Measurements from ENCODE around the gene MTG1.

DNA sequence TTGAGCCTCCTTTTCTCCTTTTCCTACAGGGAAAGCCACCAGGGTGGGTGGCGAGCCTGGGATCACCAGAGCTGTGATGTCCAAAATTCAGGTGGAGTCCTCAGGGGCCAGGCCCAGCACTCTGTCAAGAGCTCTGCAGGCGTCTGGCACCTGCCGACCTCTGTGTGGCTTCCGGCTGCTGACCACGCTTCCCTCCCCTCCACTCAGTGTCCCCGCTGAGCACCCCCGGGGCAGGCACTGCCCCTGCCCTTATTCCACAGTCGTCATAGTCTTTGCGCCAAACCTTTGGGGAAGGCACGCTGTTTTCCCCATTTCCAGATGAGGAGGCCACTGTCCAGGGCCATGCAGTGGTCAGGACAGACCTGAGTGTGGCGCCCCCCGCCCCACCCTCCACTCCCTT, 7.5 kb downstream of the MTG1 start:
- TF ChIP-seq, protein P1, sequence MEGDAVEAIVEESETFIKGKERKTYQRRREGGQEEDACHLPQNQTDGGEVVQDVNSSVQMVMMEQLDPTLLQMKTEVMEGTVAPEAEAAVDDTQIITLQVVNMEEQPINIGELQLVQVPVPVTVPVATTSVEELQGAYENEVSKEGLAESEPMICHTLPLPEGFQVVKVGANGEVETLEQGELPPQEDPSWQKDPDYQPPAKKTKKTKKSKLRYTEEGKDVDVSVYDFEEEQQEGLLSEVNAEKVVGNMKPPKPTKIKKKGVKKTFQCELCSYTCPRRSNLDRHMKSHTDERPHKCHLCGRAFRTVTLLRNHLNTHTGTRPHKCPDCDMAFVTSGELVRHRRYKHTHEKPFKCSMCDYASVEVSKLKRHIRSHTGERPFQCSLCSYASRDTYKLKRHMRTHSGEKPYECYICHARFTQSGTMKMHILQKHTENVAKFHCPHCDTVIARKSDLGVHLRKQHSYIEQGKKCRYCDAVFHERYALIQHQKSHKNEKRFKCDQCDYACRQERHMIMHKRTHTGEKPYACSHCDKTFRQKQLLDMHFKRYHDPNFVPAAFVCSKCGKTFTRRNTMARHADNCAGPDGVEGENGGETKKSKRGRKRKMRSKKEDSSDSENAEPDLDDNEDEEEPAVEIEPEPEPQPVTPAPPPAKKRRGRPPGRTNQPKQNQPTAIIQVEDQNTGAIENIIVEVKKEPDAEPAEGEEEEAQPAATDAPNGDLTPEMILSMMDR (conservative IDR thresholded peaks at IDR 0.05; ENCODE audit: low read length), result no peak
- no peak for TF ChIP-seq EZH2phosphoT487 (IDR thresholded peaks at IDR 0.05; ENCODE audit: borderline replicate concordance)

Data from Loucy (cell line).